ENCODE data around the gene RAB11FIP4. TPM values are rescaled to one million over a fixed set of nuclear protein-coding genes. Genes with fewer than 3 reads are reported as not detected.

The RAB11FIP4 gene
- total and polyA plus RNA-seq, 2 of the 8 experiments (the other 6 are each of a cell fraction or from before 2014, with no cell fraction given) = 21.7 to 53.2 TPM

- no peak for TF ChIP-seq BCL11A (IDR thresholded peaks at IDR 0.05; ENCODE audit: low read depth in 2 of 2, low read length in 2 of 2)
- no peak for TF ChIP-seq MAFK (IDR thresholded peaks at IDR 0.05; ENCODE audit: low read depth, low read length)
- TF ChIP-seq CREB1 (IDR thresholded peaks at IDR 0.05) = no peak
Observed at GRCh38 chr17:31552568-31552967, 161.1 kb downstream of the RAB11FIP4 start (continued).
